Stimulated activated CD8-positive, alpha-beta memory T cell treated with anti-CD3 and anti-CD28 coated beads, Interleukin-4, amount 100 ng/mL, for 48 hours (primary cell): ENCODE results near the gene BRI3BP.

Experiments
- DNase-seq: peaks from one replicate; pipeline ENCODE4 v3.0.0-alpha.2; 2020

The BRI3BP gene, protein sequence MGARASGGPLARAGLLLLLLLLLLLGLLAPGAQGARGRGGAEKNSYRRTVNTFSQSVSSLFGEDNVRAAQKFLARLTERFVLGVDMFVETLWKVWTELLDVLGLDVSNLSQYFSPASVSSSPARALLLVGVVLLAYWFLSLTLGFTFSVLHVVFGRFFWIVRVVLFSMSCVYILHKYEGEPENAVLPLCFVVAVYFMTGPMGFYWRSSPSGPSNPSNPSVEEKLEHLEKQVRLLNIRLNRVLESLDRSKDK

DNA sequence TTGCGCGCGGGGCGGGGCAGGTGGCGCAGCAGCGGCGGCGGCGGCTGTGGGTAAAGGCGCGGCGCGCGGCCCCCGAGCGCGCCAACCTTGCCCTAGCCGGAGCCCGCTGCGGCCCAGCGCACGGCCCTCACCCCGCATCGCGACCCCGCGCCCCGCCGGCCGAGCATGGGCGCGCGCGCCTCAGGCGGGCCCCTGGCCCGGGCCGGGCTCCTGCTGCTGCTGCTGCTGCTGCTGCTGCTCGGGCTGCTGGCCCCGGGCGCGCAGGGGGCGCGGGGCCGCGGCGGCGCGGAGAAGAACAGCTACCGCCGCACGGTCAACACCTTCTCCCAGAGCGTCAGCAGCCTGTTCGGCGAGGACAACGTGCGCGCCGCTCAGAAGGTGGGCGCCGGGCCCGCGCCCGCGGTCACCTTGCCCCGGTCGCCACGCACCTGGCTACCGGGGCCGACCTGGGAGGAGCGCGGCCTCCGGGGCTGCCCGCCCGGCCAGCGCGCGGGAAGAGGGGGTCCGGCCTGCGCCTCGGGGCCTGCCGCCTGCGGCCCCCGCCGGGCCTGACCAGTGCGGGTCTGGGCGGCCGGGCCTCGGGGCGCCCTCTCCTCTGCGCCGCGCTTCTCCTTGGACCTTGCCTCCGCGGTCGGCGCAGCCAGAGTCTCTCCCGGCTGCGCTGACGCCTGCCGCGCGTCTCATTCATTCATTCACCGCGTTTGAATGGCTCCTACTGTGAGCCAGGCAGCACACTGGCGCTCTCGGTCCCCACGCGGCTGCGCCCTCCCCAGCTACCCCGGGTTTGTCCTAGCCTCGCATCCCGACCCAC lies at the start of gene BRI3BP:
Gene BRI3BP (plus strand): TSS at position 20 of the 811 bp plus-strand sequence. CDS start 146 bp downstream, at position 166.
- DNase-seq: peak; percentile 56

DNA sequence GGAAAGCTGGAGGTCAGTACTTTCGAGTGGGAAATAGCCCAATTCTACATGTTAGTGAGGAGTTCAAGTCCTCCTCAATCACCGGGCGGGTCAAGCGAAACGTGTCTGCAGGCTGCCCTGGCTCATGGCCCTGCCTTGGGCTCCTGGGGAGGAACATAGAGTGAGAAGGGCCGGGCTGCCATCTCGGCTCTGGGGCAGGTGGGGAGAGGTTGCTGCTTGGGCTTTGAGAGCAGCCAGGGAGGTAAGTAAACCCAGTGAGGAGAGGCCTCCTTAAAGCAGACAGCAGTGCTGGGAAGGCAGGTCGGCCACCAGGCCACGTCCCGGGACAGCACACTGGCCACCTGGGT lies 47.0 kb upstream of the BRI3BP start:
- no peak for DNase-seq

DNA sequence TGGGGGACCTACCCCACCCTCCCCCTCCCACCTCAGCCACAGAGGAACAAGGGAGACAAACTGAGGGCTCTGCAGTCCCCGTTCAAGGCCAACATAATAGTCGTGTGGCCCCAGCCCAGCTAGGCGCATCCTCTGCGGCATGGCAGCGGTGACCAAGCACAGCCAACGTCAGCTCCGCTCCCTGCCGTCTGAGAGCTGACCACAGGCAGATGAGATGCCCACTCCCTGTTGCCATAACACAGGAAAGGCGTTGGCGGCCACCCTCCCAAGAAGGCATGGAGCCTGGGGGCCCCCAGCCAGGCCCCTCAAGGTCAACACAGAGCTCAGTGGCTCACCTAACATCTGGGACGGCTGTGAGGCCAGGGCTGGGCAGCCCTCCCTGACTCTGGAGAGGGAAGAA lies 46.4 kb upstream of the BRI3BP start:
- no peak for DNase-seq

DNA sequence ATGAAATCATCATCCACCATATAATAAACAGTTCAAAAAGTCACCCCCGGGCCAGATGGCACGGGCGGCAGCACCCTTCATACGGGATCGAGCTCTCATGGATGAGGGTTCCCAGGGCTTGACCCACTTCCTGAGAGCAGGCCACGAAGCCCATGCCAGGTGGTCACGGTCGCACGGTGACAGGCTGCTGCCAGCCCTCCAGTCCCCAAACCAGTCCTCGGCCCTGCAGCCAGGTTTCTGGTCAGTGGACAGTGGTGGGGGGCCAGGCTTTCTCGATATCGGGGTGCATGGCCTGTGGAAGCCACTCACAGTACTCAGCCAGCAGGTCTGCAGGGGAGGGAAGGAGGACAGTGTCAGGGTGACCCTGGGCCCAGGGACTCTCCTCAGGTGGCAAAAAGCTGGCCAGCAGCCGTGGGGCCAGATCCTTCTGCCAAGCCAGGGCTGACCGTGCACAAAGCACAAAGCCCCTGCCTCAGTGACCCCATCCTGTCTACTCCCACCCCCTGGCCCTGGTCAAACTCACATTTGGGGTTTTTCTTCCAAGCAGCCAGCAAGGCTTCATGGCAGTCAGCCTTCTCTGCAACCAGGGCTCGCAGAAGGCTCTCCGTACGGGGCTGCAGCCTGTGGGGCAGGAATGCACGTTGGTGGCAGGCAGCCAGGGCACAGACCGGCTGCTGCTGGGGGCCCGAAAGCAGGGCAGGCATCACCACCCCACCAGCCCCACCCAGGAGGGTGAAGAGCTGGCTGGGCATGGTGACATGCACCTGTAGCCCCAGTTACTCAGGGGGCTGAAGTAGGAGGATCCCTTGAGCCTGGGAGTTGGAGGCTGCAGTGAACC lies 45.7 kb upstream of the BRI3BP start:
- DNase-seq: no peak

DNA sequence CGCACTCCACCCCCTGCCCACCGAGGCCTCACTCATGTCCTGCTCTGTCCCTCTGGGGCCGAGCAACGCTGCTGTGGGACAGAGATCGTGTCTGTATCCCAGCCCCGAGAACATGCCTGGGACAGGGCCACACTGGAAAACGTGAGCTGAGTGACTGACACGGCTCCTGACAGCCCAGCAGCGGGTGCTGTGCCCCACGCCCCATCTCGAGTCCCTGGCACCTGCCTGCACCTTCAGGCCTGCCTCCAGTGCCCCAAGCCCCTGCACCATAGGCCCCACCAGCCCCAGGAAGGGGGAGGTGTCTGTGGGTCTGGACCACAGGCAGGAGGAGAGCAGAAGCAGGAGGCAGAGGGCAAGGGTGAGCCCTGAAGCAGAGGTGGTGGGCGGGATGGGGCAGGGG lies 44.4 kb upstream of the BRI3BP start:
- DNase-seq: no peak

DNA sequence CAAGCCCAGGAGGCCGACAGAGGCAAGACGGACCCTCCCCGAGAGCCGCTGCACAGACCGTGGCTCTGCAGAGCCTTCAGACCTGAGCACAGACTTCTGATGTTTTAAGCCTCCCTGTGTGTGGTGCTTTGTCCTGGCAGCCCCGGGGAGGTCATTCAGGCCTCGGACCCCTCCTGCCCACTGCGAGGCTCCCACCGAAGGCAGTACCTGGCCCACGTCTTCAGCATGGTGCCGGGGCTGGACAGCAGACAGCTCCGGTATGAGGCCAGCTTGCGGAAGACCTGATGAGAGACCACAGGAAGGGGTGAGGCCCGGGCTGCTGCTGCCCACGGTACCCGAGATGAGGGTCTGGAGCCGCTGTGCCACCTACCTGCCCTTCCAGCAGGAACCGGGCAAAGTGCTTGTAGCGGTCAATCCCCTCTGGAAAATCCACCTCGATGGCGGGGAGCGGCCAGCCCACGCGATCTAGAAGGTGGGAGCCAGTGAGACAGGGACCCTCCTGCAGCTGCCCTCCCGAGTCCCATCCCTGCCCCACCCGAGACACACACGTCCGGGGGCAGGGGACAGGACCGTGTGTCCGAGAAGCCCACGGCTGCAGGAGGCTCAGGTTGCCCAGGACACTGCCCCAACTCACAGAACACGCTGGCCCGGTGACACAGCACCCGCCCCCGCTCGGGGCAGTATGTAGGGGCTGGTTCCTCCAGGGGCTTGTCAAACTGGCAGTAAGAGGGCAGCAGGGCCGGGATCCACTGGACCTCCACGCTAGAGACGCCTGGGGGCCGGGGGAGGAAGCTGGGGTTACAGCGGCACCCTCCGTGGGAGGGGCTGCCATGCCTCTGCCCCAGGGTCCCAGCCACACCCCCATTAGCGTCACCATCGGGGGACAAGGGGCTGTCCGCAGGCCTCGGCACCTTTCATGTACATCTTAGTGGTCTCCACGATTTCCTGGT lies 43.4 kb upstream of the BRI3BP start:
- no peak for DNase-seq

DNA sequence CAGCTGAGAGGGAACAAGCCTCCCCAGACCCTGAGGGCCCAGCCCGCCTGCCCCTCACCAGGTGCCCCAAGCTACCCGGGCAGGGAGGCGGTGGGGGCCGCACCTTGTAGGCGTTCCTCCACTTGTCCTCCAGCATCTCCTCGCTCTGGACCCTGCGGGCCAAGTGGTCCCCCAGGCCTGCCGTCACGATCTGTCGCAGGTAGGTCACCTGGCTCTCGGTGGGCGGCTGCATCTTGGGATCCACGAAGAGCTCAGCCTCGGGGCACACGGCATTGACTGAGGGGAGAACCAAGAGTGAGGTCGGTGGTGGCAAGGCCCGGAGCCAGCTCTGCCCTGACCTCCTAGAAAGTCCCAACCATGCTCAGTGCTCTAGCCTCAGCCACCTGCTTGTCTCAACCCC lies 41.1 kb upstream of the BRI3BP start:
- no peak for DNase-seq

DNA sequence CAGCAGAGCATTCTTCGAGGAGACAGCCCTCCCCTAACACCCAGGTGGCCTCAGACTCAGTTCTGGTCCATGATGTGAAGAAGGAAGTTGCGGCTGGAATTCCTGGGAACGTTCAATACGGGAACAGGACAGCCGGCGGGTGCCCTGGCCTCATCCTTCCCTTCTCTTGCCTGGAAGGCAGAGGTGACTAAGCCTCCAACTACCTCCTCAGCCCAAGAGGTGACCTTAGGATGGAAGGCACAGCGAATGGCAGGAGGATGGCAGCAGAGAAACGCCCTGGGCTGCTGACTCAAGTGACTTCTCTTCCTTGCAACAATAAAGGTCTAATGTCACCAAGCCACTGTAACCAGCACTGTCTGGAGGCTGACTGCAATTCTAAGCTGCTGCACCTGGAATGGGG lies 40.6 kb upstream of the BRI3BP start:
- no peak for DNase-seq

DNA sequence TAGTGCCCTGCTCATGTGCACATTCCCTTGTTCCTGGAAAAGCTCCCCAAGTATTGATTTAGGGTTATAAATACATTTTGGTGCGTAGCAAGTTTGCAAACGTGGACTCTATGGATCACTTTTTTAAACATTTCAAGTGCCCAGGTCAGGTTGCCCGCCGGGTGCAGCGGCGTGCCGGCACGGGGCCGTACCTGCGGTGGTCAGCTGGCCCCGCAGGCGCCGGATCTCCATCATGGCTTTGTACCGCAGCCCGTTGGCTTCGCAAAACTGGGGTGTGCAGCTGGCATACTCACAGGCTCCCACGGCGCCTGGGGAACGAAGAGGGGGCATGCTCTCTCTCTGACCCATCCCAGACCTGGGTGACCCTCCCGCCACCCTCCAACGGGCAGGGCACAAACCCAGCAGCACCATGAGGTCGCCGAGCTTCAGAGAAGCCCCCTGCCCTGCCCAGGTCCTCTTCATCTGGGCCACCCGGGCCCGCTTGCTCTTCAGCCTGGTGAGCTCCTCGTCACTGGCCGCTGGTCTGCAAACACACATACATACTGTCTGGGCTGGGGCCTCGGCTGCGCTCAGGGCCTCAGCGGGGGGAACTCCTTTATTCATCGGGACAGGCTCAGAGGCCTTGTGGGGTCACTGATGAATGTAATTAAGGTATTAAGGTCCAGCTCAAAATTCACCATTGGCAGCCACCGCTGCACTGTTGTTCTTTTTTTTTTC lies 39.6 kb upstream of the BRI3BP start:
- no peak for DNase-seq

DNA sequence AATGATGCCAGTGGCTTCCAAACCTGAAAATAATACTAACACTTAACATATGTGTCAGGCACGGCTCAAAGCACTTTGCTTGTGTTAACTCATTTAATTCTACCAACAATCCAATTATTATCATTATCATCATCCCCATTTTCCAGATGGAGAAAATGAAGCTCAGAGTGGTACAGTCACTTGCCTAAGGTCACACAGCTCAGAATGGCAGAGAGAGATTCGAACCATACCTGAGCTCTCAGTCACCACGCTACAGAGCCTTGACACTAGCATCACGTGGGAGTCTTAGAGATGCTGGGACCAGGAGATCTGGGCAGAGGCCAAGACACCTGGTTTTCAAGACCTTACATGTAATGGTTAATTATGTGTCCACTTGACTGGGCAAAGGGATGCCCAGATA lies 38.7 kb upstream of the BRI3BP start:
- DNase-seq: no peak

DNA sequence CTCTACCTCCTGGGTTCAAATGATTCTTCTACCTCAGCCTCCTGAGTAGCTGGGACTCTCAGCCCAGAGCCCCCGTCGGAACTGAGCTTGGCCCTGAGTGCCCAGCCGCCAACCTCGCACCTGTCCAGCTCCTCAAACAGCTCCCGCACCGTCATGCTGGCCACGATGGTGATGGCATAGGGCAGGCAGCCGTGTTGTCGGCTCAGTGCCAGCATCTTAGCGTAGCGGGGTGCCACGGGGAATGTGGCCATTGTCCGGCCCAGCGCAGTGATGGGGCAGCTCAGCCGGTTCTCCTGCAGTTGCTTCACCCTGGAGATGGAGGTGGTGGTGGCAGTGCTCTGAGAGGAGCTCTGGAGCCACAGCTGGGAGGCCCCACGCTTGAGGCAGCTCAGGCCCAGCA lies 36.9 kb upstream of the BRI3BP start:
- no peak for DNase-seq

DNA sequence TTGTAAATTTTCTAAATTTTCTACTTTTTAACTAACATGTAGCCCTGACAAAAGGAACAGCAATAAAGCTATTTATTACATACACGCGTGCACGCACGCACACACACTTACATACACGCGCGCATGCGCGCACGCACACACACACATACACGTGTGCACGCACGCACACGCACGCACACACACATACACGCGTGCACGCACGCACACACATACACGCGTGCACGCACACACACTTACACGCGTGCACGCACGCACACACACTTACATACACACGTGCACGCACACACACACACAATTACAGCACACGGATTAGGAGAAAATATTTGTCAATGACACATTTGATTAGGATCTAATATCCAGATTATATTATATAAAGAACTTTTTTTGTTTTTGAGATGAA lies 32.4 kb upstream of the BRI3BP start:
- DNase-seq: no peak

DNA sequence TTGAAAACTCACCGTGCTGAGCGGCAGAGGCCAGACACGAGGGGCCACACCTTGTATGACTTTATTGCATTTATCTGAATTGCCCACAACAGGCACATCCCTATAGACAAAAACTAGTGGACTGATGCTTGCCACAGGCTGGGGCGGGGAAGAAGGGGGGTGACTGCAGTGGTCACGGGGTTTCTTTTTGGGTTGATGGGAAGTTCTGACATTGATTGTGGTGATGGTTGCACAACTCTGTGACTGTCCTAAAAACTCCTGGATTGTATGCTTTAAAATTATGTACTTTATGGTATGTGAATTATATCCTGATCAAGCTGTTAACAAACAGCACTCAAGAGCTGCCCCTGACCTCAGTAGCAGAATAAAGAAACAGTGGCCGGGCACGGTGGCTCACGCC lies 30.2 kb upstream of the BRI3BP start:
- no peak for DNase-seq

DNA sequence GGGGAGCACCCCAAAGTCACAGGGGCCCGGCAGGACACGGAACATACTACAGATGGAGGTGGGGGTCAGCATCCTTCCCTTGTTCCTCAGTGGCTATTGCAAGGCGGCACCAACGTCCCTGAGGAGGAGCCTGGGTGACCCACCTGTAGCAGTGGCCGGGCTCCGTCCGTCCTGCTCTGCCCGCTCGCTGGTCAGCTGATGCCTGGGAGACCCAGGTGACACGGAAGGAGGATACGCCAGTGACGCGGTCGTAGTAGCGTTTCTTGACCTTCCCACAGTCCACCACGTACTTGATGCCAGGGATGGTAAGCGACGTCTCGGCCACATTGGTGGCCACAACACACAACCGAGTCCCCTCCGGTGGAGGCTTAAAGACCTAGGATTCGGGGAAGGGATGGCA lies 29.2 kb upstream of the BRI3BP start:
- DNase-seq: no peak

DNA sequence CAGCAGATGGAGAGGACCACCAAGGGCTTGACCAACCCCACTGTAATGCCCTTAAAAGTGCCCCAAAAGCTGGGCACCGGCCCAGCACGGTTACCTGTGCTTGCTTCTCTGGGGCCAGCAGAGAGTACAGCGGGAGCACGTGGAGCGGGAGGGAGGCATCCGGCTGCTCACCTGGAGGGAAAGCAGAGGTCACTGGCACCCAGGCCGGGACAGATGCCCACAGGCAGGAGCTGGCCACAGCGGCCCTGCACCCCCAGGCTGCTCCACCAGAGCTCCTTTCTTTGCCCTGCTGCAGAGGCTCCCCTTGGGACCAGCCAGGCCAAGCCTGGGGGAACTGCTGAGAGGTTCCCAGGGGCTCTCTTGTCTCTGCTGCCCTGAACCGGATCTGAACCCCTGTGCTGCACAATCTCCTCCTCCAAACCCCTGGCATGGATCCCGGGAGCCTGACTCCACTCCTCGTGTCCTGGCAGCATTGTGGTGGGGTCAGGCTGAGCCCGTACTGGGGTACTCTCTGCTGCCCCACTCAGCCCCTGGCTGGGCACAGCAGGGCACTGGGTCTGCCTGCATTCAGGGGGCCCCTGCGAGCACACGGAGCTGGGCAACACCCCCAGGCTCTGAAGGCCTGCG lies 28.5 kb upstream of the BRI3BP start:
- no peak for DNase-seq

DNA sequence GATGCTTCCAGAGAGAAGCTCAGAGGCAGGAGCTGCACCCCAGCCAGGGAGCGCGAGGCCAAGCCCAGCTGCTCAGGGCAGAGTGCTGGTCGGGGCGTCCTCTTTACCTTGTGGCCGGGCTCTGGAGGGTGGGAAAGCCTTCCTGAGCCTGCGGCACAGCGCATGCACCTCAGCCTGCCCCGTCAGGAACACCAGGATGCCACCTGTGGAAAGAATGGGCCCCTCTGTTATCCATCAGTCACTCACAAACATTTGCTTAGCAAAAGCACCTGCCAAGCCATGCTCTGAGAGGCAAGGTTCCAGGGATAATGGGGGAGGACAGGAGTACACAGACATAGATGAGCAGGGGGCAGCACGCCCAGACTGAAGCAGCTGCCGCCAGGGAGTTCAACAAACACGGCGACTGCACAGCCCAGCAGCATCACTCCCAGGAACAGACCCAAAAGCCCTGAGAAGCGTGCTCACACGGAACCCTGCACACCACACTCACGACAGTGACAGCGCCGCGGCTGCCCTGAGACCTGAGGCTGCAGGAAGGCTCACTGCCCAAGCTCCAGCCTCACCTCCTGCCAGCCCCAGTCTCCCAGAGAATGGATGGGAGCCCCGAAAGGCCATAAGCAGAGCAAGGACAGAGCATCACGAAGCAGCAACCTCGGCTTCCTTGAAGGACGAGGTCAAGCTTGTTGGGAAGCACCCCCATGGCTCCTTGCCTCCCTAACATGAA lies 26.3 kb upstream of the BRI3BP start:
- no peak for DNase-seq

DNA sequence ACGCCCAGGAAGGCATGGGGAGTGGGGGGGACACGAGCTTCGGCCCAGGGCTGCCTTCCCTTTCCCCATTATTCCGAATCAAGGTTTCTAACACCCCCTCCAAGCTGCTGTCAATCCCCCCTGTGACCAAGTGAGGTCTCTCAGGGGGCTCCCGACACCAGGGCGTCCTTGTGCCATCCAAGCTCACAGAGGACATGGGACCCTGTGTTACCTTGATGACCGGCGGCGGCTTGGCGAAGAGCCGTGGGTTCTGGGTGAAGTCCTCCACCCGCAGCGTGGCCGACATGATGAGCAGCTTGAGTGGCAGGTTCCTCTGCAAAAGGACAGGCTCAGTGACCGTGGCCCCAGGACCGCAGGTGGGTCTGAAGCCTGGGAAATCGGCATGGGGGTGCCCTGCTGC lies 24.8 kb upstream of the BRI3BP start:
- DNase-seq: no peak

DNA sequence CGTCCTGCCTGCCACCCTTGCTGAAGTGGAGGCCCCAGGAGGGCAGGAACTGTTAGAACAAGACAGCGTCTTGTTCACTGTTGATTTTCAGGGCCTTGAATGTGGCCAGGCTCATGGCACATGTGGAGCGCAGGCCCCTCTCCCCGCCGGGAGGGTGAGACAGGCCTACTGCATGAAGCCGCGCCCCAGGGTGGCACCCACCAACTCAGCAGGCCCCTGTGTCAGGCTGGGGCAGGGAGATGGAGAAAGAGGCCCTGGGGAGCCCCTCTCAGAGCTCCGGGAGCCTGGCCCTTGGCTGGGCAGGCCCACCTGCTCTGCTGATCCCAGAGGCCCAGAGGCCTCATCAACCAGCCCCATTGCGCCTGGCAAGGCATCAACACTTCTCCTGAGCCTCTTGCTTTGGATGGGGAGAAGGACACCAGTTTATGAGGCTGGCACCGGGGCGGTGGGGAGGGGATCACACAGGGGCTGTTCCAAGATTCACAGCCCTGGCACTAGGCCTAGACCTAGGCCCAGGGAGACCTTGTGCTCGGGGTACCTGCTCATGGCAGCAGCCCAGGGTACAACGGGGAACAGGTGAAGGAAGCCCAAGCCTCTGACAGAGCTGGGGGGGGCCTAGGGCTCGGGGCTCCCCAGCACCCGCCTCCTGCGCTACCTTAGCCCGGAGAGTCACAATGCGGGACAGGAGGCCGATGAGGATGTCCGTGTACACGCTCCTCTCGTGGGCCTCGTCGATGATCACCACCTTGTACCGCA lies 22.6 kb upstream of the BRI3BP start:
- DNase-seq: no peak

DNA sequence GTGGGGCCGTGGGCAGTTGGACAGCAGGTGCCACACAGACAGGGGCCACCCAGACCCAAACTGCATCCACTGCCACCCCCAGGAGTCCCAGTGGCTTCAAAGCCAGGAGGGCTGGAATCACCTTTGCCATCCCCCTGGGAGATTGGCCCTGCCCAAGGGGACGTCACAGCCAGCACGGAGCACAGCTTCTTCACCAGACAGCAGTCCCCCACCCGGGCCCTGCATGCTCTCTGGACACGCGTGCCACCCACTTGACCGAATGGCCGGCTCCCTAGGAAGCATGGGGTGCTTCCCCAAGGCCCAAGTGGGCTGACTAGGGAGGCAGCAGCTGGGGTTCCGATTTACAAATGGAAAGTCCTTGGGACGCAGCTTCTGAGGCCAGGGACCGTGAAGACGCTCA lies 21.8 kb upstream of the BRI3BP start:
- no peak for DNase-seq

DNA sequence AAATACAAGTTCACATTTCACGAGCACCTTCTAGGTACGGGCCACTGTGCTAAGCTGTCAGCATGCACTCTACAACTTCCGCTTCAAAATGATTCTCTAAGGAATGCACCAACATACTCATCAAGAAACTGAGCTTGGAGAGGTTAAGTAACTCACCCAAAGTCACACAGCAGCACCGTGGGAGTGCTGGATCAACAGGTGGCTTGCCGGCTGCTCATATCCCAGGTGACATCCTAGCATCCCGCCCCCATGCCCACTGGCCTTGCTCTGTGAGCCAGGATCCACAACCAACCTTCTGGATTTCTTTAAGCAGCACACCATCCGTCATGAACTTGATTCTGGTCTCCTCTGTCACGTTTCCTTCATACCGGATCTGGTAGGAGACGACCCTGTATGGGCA lies 21.2 kb upstream of the BRI3BP start:
- no peak for DNase-seq
